HG03432 (cell line): ENCODE results near the gene ATPAF1.
A peak's percentile ranks its signal among the peaks of the same experiment; 100 is the strongest.
"Not testable (repeated sequence)": the region's sequence is repeated elsewhere in the genome, so short reads cannot be mapped to it uniquely, and the experiment has no call there.

Experiments used
- ATAC-seq: cut with Tn5 transposase; IDR thresholded peaks from one replicate; pipeline ENCODE4 v1.9.1; 2021; ENCODE audit warnings: mild to moderate bottlenecking, moderate library complexity; ENCODE audit not compliant: unreplicated experiment

Gene ATPAF1

GRCh38 chr1:46667782-46668760, at the start of gene ATPAF1:
TSS of gene ATPAF1 (minus strand) at chr1:46668364. CDS start at chr1:46668322, 42 bp downstream.
- peak; percentile 88 for ATAC-seq

- no peak for ATAC-seq
These were observed 49.5 kb upstream of the ATPAF1 start for GRCh38 chr1:46717654-46718053.

- ATAC-seq: no peak
These were observed 46.8 kb upstream of the ATPAF1 start for GRCh38 chr1:46714976-46715375.

GRCh38 chr1:46708121-46708520, 40.0 kb upstream of the ATPAF1 start:
- ATAC-seq: no peak

- no peak for ATAC-seq
These were observed 37.2 kb upstream of the ATPAF1 start for GRCh38 chr1:46705408-46705807.

- no peak for ATAC-seq
These were observed 35.9 kb upstream of the ATPAF1 start for GRCh38 chr1:46703927-46704641.

GRCh38 chr1:46699666-46700065, 31.5 kb upstream of the ATPAF1 start:
- no peak for ATAC-seq

GRCh38 chr1:46697053-46697452, 28.9 kb upstream of the ATPAF1 start:
- ATAC-seq: no peak

GRCh38 chr1:46694676-46695075, 26.5 kb upstream of the ATPAF1 start:
- ATAC-seq: not testable (repeated sequence)

- no peak for ATAC-seq
These were observed 24.9 kb upstream of the ATPAF1 start for GRCh38 chr1:46692811-46693770.

- ATAC-seq: no peak
These were observed 24.0 kb upstream of the ATPAF1 start for GRCh38 chr1:46691997-46692790.

GRCh38 chr1:46690931-46691421, 22.8 kb upstream of the ATPAF1 start:
- no peak for ATAC-seq

- no peak for ATAC-seq
These were observed 21.7 kb upstream of the ATPAF1 start for GRCh38 chr1:46689897-46690296.

GRCh38 chr1:46689356-46689755, 21.2 kb upstream of the ATPAF1 start:
- ATAC-seq: no peak

- ATAC-seq: no peak
These were observed 19.9 kb upstream of the ATPAF1 start for GRCh38 chr1:46687921-46688509.

- no peak for ATAC-seq
These were observed 19.0 kb upstream of the ATPAF1 start for GRCh38 chr1:46687093-46687659.

- ATAC-seq: no peak
These were observed 18.1 kb upstream of the ATPAF1 start for GRCh38 chr1:46686255-46686654.

- ATAC-seq: no peak
These were observed 16.5 kb upstream of the ATPAF1 start for GRCh38 chr1:46684670-46685069.

- ATAC-seq: no peak
These were observed 13.9 kb upstream of the ATPAF1 start for GRCh38 chr1:46682064-46682463.
